Measurements from ENCODE around the gene SLAMF7. TPM values are rescaled to one million over a fixed set of nuclear protein-coding genes. Genes with fewer than 3 reads are reported as not detected.

The SLAMF7 gene
- total and polyA plus RNA-seq, 3 experiments from 2014 or later = 79.5 to 165 (median 97.4) TPM

DNA sequence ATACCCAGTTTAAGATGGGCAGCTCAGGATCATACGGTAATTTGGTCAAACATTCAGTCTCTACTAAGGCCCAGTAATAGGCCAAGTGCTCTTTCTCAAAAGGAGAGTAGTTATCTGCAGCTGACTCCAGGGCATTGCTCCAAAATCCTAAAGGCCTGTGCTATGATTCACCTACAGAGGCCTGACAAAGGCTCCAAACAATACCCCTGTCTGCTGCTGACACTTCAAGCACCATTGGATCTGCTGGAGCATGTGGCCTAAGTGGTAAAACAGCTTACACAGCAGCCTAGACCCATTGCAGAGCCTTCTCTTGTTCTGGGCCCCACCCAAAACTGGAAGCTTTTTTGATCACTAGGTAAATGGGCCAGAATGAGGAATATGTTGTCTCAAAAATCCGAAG lies 22.8 kb downstream of the SLAMF7 start:
- POLR2A ChIA-PET = interaction anchor here (0.6 to 1.0 kb wide), 2 partner anchors 18 to 106 kb away, joined by 3 to 10 read pairs; no protein-coding TSS in a partner anchor
- no peak overlapping the region for H3K27ac Mint-ChIP-seq

DNA sequence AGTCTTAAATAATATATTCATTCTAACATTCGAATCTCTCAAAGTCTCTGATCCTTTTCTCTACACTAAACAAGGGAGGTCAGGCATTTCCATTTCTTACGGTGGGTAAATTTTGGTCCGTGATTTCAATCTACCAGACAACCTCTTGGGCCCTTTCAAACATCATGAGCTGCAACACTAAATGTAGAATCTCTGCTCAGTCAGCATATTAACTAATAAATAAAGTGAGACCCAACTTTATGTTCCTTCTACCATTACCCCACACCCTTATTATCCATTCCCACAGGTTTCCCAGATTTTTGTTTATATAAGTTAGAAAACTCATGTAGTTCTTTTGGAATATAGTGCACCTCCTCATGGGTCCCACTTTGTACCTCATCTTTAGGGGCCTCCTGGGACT lies 24.9 kb downstream of the SLAMF7 start:
- POLR2A ChIA-PET = interaction anchor here (1.3 kb wide), 1 partner anchor 37 kb away, joined by 4 read pairs; no protein-coding TSS in a partner anchor
- DNase-seq = no peak
- no peak overlapping the region for H3K4me3 Mint-ChIP-seq
- no peaks in the 10 kb centered on the region for H3K27me3 ChIP-seq (ENCODE audit: insufficient read depth, low read length, poor library complexity, severe bottlenecking)
- peaks cover 0 to 3% of the 10 kb centered on the region in 2 donors for H3K27me3 Mint-ChIP-seq
- H3K4me1 ChIP-seq (ENCODE audit: insufficient read depth, low read length) = peaks cover 19% of the 10 kb centered on the region
- no peak overlapping the region for H3K4me3 ChIP-seq (ENCODE audit: low read length)
- CTCF ChIA-PET = interaction anchor here (1.6 to 7.7 kb wide), 2 partner anchors 73 to 81 kb away, joined by 3 to 100 read pairs; no protein-coding TSS in a partner anchor
- no peak overlapping the region for H3K27ac Mint-ChIP-seq
- H3K4me1 Mint-ChIP-seq = peaks cover 37 to 44% (median 37%) of the 10 kb centered on the region in 3 donors
- peaks cover 0 to 17% (median 0%) of the 10 kb centered on the region in 3 donors for H3K36me3 Mint-ChIP-seq
- H3K9me3 Mint-ChIP-seq = no peaks in the 10 kb centered on the region
- H3K36me3 ChIP-seq (ENCODE audit: insufficient read depth, low read length) = no peaks in the 10 kb centered on the region
- H3K27ac ChIP-seq (ENCODE audit: low read depth, low read length) = no peak overlapping the region
- H3K9me3 ChIP-seq (ENCODE audit: low read length) = no peaks in the 10 kb centered on the region

More for the DNA sequence above, 22.8 kb downstream of the SLAMF7 start:
- H3K4me1 ChIP-seq (ENCODE audit: insufficient read depth, low read length) = peaks cover 15% of the 10 kb centered on the region
- no peaks in the 10 kb centered on the region for H3K27me3 ChIP-seq (ENCODE audit: insufficient read depth, low read length, poor library complexity, severe bottlenecking)
- no peaks in the 10 kb centered on the region for H3K9me3 ChIP-seq (ENCODE audit: low read length)
- Mint-ChIP-seq H3K4me1 (peaks cover 37 to 48% (median 43%) of the 10 kb centered on the region in 3 donors), H3K36me3 (peaks cover 0 to 21% (median 2%) of the 10 kb centered on the region in 3 donors), H3K4me3 (no peak overlapping the region), H3K9me3 (no peaks in the 10 kb centered on the region), H3K27me3 (no peaks in the 10 kb centered on the region)
- no peak overlapping the region for H3K4me3 ChIP-seq (ENCODE audit: low read length)
- no peak overlapping the region for H3K27ac ChIP-seq (ENCODE audit: low read depth, low read length)
- DNase-seq = no peak
- CTCF ChIA-PET = interaction anchor here (1.0 to 1.9 kb wide), 5 partner anchors 14 to 35 kb away, joined by 3 to 5 read pairs (median 4); no protein-coding TSS in a partner anchor
- no peaks in the 10 kb centered on the region for H3K36me3 ChIP-seq (ENCODE audit: insufficient read depth, low read length)

DNA sequence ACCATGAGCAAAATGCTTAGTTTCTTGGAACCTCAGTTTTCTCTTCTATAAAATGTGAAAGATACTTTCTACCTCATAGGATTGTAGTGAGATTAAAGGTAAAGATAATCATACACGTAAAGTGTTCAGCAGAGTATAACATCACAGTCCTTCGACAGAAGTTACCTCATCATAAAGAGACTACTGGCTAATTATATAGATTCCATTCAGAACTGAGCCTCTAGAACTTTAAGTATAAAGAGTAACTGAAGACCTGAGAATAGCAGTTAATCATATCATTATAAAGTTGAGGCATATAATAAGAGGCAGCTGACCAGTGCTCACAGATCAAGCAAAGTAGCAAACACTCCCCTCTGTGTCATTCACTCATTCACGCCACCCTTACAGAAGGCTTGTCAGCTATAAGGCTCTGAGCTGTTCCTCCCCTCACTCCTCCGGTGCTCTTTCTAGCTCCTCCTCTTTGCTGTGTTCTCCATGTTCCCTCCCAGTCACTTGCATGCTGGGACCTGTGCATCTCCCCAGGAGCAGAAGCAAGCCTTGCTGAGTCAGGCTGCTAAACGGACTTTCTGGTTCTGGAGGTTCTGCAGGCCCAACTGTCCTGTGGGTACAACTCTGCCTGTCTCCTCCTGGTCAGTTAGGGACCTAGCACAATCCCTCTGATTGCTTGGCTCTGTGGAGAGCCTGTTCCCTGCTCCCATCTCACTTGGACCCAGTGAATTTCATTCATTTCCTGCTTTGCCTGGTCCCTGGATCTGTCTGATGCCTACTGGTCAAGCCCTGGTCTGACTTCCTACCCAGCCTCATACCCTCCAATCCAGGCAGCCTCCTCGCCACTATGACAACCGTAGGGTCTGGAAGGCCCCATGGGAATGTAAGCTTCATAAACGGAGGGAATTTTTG lies 28.6 kb downstream of the SLAMF7 start:
- DNase-seq = peak in 1 of 5 donors; percentile 30
- ChIA-PET POLR2A (interaction anchor here (0.6 to 2.8 kb wide), 10 partner anchors 11 to 527 kb away, joined by 3 to 14 read pairs (median 6); no protein-coding TSS in a partner anchor), CTCF (interaction anchor here (0.9 to 7.7 kb wide), 34 partner anchors 10 to 329 kb away, joined by 3 to 185 read pairs (median 7); partner anchors contain the start of genes CD244, CD48, LY9 and SLAMF7)
- peaks cover 0 to 3% of the 10 kb centered on the region in 2 donors for H3K27me3 Mint-ChIP-seq
- H3K36me3 ChIP-seq (ENCODE audit: insufficient read depth, low read length) = no peaks in the 10 kb centered on the region
- no peaks in the 10 kb centered on the region for H3K9me3 ChIP-seq (ENCODE audit: low read length)
- H3K27me3 ChIP-seq (ENCODE audit: insufficient read depth, low read length, poor library complexity, severe bottlenecking) = no peaks in the 10 kb centered on the region
- peak overlapping the region; percentile 87 to 91 (median 88) for H3K4me3 Mint-ChIP-seq
- H3K4me3 ChIP-seq (ENCODE audit: low read length) = peak overlapping the region; percentile 69
- H3K27ac ChIP-seq (ENCODE audit: low read depth, low read length) = peak overlapping the region; percentile 55
- no peaks in the 10 kb centered on the region for H3K36me3 Mint-ChIP-seq
- H3K4me1 Mint-ChIP-seq = peaks cover 22 to 24% (median 23%) of the 10 kb centered on the region in 3 donors
- H3K9me3 Mint-ChIP-seq = no peaks in the 10 kb centered on the region
- peaks cover 19% of the 10 kb centered on the region for H3K4me1 ChIP-seq (ENCODE audit: insufficient read depth, low read length)
- H3K27ac Mint-ChIP-seq = peak overlapping the region; percentile 94 to 99 (median 98)

DNA sequence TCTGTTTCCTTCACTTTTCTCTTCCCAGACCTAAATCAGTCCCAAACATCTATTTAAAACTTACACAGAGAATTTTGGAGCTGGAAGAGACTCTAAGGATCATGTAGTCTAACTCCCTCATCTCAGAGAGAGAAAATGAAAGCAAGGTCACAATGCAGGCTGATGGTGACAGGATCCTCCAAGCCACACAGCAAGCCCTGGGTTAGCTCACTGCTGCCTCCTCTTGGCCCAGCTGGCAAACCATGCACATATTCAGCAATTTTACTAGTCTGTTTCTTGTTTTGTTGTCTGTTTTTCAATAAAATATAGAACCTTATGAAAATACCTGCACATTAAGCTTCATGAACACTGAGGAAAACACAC lies 29.2 kb downstream of the SLAMF7 start:
- Mint-ChIP-seq H3K36me3 (no peaks in the 10 kb centered on the region), H3K4me3 (peak overlapping the region; percentile 87 to 91 (median 88)), H3K9me3 (no peaks in the 10 kb centered on the region), H3K27ac (peak overlapping the region; percentile 94 to 99 (median 98)), H3K27me3 (peaks cover 0 to 3% of the 10 kb centered on the region in 2 donors), H3K4me1 (peaks cover 22 to 23% (median 23%) of the 10 kb centered on the region in 3 donors)
- Histone ChIP-seq H3K9me3 (ENCODE audit: low read length) (no peaks in the 10 kb centered on the region), H3K4me1 (ENCODE audit: insufficient read depth, low read length) (peaks cover 19% of the 10 kb centered on the region), H3K27me3 (ENCODE audit: insufficient read depth, low read length, poor library complexity, severe bottlenecking) (no peaks in the 10 kb centered on the region), H3K4me3 (ENCODE audit: low read length) (peak overlapping the region; percentile 69), H3K36me3 (ENCODE audit: insufficient read depth, low read length) (no peaks in the 10 kb centered on the region), H3K27ac (ENCODE audit: low read depth, low read length) (peak overlapping the region; percentile 55)
- CTCF ChIA-PET = interaction anchor here (0.7 to 7.7 kb wide), 39 partner anchors 9 to 329 kb away, joined by 3 to 185 read pairs (median 6); partner anchors contain the start of genes CD244, CD48, LY9 and SLAMF7
- POLR2A ChIA-PET = interaction anchor here (0.6 to 2.8 kb wide), 9 partner anchors 12 to 528 kb away, joined by 3 to 14 read pairs (median 6); no protein-coding TSS in a partner anchor
- peak; percentile 73 to 92 (median 82) for DNase-seq

DNA sequence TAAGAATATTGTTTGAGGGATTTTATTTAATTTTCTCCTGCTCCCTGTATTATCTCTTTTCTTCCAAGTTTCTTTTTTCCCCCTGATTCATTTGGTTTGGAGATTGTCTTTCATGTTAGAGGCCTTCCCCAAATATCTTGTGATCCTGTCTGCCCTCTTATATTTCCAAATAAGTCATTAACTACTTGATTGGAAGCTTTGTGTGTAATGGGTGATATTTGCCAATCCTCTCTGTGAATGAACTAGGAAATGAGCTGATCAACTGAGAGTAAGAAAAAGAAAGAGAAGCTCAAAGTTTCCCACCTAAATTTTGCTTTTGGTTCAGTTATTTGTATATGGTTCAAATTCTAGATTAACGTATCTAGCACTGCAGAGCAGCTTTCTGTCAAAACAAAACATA lies 33.3 kb downstream of the SLAMF7 start:
- no peak overlapping the region for H3K27ac ChIP-seq (ENCODE audit: low read depth, low read length)
- H3K36me3 ChIP-seq (ENCODE audit: insufficient read depth, low read length) = no peaks in the 10 kb centered on the region
- DNase-seq = no peak
- no peaks in the 10 kb centered on the region for H3K9me3 ChIP-seq (ENCODE audit: low read length)
- Mint-ChIP-seq H3K36me3 (no peaks in the 10 kb centered on the region), H3K9me3 (no peaks in the 10 kb centered on the region), H3K27ac (no peak overlapping the region), H3K4me3 (no peak overlapping the region), H3K27me3 (no peaks in the 10 kb centered on the region), H3K4me1 (peaks cover 10 to 21% (median 21%) of the 10 kb centered on the region in 3 donors)
- no peaks in the 10 kb centered on the region for H3K27me3 ChIP-seq (ENCODE audit: insufficient read depth, low read length, poor library complexity, severe bottlenecking)
- H3K4me3 ChIP-seq (ENCODE audit: low read length) = no peak overlapping the region
- H3K4me1 ChIP-seq (ENCODE audit: insufficient read depth, low read length) = peaks cover 9% of the 10 kb centered on the region
- ChIA-PET POLR2A (no interaction called here), CTCF (interaction anchor here (1.0 to 10.5 kb wide), 4 partner anchors 9 to 181 kb away, joined by 3 to 77 read pairs (median 3); partner anchors contain the start of gene ITLN2)

DNA sequence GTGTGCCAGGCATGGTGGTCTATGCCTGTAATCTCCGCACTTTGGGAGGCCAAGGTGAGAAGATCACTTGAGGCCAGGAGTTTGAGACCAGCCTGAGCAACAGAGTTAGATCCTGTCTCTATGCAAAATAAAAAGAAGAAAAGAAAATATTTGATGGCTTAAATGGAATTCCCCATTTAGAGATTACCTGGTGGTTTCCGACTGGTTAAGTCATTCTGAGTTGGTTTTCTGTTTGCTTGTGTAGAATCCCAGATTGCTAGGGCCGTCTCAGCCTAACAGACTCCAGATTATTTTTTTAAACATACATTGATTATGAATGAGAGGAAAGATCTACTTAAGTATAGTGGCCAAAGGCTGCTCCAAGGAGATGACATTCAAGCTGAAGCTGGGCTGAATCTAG lies 34.0 kb downstream of the SLAMF7 start:
- Histone ChIP-seq H3K4me1 (ENCODE audit: insufficient read depth, low read length) (peaks cover 2% of the 10 kb centered on the region), H3K27ac (ENCODE audit: low read depth, low read length) (no peak overlapping the region), H3K36me3 (ENCODE audit: insufficient read depth, low read length) (no peaks in the 10 kb centered on the region), H3K9me3 (ENCODE audit: low read length) (no peaks in the 10 kb centered on the region), H3K4me3 (ENCODE audit: low read length) (no peak overlapping the region), H3K27me3 (ENCODE audit: insufficient read depth, low read length, poor library complexity, severe bottlenecking) (no peaks in the 10 kb centered on the region)
- ChIA-PET CTCF (interaction anchor here (0.6 to 10.5 kb wide), 6 partner anchors 8 to 325 kb away, joined by 3 to 77 read pairs (median 3); partner anchors contain the start of genes ITLN2 and KLHDC9), POLR2A (no interaction called here)
- Mint-ChIP-seq H3K36me3 (no peaks in the 10 kb centered on the region), H3K27me3 (no peaks in the 10 kb centered on the region), H3K9me3 (no peaks in the 10 kb centered on the region), H3K27ac (no peak overlapping the region), H3K4me1 (peaks cover 7 to 18% (median 17%) of the 10 kb centered on the region in 3 donors), H3K4me3 (no peak overlapping the region)
- DNase-seq = no peak

DNA sequence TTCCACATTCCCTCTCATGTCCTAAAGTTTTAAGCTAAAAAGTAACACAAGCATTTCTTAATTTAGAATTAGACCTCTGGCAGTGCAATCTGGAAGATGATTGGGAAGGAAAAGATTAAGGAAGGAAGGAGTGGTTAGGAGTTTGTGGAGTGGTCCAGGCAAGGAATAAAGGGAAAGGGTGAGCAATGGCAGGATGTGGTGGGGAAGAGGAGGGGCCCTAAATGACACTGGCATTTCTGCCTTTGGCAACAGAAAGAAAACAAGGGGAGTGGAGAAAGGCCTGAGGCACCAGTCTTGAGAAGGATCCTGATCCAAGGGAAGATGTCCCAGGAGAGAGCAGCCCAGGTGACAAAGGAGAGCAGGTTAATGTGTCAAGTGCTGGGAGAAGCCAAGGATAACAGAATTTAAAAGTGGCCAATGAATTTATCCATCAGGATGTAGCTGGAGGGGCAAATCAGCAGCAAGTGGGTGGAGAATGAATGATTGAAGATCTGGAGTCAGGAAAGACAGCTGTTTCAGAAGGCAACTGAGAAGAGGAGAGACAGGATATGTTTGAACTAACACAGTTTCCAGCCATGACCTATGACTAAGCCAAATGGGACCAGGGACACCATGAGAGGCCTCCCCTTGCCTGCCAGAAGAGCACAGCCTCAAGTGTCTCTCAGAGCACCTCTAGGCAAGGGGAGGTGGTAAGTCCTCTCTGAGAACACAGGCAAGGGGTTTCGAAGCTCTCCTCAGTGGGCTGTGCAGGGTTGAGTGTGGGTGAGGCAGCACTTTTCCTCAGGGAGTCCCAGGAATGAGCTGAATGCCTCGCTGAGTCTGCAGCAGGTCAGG lies 36.1 kb downstream of the SLAMF7 start:
- Histone ChIP-seq H3K27me3 (ENCODE audit: insufficient read depth, low read length, poor library complexity, severe bottlenecking) (no peaks in the 10 kb centered on the region), H3K27ac (ENCODE audit: low read depth, low read length) (no peak overlapping the region), H3K9me3 (ENCODE audit: low read length) (no peaks in the 10 kb centered on the region), H3K36me3 (ENCODE audit: insufficient read depth, low read length) (no peaks in the 10 kb centered on the region), H3K4me3 (ENCODE audit: low read length) (no peak overlapping the region), H3K4me1 (ENCODE audit: insufficient read depth, low read length) (no peaks in the 10 kb centered on the region)
- ChIA-PET CTCF (interaction anchor here (1.1 to 10.5 kb wide), 9 partner anchors 21 to 178 kb away, joined by 3 to 77 read pairs (median 6); partner anchors contain the start of genes ITLN2 and LY9), POLR2A (no interaction called here)
- Mint-ChIP-seq H3K4me1 (peaks cover 4 to 14% (median 13%) of the 10 kb centered on the region in 3 donors), H3K9me3 (no peaks in the 10 kb centered on the region), H3K27ac (peak overlapping the region in 4 of 8 donors; percentile 0 to 74 (median 38)), H3K4me3 (no peak overlapping the region), H3K36me3 (no peaks in the 10 kb centered on the region), H3K27me3 (no peaks in the 10 kb centered on the region)
- no peak for DNase-seq
